ENCODE results near the gene ARHGAP32.

The ARHGAP32 gene

DNA sequence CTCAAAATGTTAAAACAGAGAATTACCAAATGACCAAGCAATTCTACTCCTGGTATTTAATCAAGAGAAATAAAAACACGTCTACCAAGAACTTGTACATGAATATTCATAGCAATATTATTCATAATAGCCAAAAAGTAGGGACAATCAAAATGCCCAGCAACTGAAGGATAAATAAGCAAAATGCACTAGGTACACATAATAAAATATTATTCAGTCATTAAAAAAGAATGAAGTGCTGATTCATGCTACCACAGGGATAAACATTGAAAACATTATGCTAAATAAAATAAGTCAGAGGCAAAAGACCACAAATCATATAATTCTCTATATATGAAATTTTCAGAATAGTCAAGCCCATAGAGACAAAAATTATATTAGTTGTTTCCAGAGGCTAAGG lies 24.8 kb downstream of the ARHGAP32 start:
- TF ChIP-seq SIN3A (IDR thresholded peaks at IDR 0.05; ENCODE audit: borderline replicate concordance, insufficient read depth, low read length) = no peak
- TF ChIP-seq POLR2AphosphoS5 (IDR thresholded peaks at IDR 0.05; ENCODE audit: low read depth, low read length) = no peak
- TF ChIP-seq, protein P1, sequence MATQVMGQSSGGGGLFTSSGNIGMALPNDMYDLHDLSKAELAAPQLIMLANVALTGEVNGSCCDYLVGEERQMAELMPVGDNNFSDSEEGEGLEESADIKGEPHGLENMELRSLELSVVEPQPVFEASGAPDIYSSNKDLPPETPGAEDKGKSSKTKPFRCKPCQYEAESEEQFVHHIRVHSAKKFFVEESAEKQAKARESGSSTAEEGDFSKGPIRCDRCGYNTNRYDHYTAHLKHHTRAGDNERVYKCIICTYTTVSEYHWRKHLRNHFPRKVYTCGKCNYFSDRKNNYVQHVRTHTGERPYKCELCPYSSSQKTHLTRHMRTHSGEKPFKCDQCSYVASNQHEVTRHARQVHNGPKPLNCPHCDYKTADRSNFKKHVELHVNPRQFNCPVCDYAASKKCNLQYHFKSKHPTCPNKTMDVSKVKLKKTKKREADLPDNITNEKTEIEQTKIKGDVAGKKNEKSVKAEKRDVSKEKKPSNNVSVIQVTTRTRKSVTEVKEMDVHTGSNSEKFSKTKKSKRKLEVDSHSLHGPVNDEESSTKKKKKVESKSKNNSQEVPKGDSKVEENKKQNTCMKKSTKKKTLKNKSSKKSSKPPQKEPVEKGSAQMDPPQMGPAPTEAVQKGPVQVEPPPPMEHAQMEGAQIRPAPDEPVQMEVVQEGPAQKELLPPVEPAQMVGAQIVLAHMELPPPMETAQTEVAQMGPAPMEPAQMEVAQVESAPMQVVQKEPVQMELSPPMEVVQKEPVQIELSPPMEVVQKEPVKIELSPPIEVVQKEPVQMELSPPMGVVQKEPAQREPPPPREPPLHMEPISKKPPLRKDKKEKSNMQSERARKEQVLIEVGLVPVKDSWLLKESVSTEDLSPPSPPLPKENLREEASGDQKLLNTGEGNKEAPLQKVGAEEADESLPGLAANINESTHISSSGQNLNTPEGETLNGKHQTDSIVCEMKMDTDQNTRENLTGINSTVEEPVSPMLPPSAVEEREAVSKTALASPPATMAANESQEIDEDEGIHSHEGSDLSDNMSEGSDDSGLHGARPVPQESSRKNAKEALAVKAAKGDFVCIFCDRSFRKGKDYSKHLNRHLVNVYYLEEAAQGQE (IDR thresholded peaks at IDR 0.05; ENCODE audit: insufficient read depth in 1 of 2, low read depth in 2 of 2, low read length in 2 of 2) = no peak
- no peak for TF ChIP-seq FOXP2 (optimal IDR thresholded peaks at IDR 0.05; ENCODE audit: borderline replicate concordance, extremely low read depth, extremely low read length, insufficient read depth)
- TF ChIP-seq TAF1 (IDR thresholded peaks at IDR 0.05; ENCODE audit: borderline replicate concordance, insufficient read depth, low read length) = no peak

DNA sequence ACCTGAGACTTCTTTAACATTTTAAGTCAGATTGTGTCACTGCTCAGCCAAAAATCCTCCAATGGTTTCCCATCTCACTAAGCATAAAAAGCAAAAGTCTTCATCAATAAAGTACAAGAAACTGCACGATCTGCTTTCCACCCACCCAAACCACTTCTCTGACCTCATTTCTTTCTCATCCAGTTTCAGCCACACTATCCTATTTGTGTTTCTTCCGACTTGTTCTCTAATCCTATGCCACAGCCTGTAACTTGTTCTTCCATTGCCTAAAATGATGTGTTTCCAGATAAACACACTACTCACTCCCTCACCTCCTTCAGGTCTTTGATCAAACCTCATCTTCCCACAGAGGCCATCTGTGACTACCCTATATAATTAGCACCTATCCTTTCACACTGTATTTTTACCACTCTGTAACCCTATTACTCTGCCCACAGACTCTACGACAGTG lies 28.4 kb downstream of the ARHGAP32 start:
- no peak for TF ChIP-seq POLR2AphosphoS5 (IDR thresholded peaks at IDR 0.05; ENCODE audit: low read depth, low read length)
- TF ChIP-seq, protein P1 (IDR thresholded peaks at IDR 0.05; ENCODE audit: insufficient read depth in 1 of 2, low read depth in 2 of 2, low read length in 2 of 2) = no peak
- no peak for TF ChIP-seq FOXP2 (optimal IDR thresholded peaks at IDR 0.05; ENCODE audit: borderline replicate concordance, extremely low read depth, extremely low read length, insufficient read depth)
- no peak for TF ChIP-seq SIN3A (IDR thresholded peaks at IDR 0.05; ENCODE audit: borderline replicate concordance, insufficient read depth, low read length)
- no peak for TF ChIP-seq TAF1 (IDR thresholded peaks at IDR 0.05; ENCODE audit: borderline replicate concordance, insufficient read depth, low read length)

DNA sequence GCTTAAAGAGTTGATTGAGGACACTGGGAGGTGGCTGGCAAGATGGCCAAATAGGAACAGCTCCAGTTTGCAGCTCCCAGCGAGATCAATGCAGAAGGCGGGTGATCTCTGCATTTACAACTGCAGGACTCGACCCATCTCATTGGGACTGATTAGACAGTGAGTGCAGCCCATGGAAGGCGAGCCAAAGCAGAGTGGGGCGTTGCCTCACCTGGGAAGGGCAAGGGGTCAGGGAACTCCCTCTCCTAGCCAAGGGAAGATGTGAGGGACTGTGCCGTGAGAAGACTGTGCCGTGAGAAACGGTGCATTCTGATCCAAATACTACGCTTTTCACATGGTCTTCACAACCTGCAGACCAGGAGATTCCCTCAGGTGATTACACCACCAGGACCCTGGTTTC lies 36.4 kb downstream of the ARHGAP32 start:
- TF ChIP-seq, protein P1 (IDR thresholded peaks at IDR 0.05; ENCODE audit: insufficient read depth in 1 of 2, low read depth in 2 of 2, low read length in 2 of 2) = no peak
- TF ChIP-seq TAF1 (IDR thresholded peaks at IDR 0.05; ENCODE audit: borderline replicate concordance, insufficient read depth, low read length) (no peak), POLR2AphosphoS5 (IDR thresholded peaks at IDR 0.05; ENCODE audit: low read depth, low read length) (no peak), SIN3A (IDR thresholded peaks at IDR 0.05; ENCODE audit: borderline replicate concordance, insufficient read depth, low read length) (no peak), FOXP2 (optimal IDR thresholded peaks at IDR 0.05; ENCODE audit: borderline replicate concordance, extremely low read depth, extremely low read length, insufficient read depth) (no peak)

DNA sequence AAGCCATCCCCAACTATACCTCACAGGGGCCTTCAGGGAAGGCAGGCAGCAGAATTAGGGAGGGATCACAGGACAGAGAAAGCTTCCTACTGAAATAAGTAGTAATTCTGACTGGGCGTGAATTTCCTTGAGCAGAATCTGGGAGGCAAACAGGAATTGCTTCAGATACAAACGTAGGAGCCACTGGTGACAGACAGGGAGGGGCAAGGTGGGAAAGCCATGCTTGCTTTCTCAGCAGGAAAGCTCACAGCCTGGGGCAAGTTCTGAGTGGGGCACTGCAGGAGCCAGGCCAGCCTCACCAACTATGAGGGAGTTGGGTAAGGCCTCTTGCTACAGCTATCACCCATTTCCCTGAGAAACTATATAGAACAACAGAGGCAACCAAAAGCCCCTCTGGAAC lies 43.6 kb downstream of the ARHGAP32 start:
- no peak for TF ChIP-seq POLR2AphosphoS5 (IDR thresholded peaks at IDR 0.05; ENCODE audit: low read depth, low read length)
- no peak for TF ChIP-seq TAF1 (IDR thresholded peaks at IDR 0.05; ENCODE audit: borderline replicate concordance, insufficient read depth, low read length)
- no peak for TF ChIP-seq SIN3A (IDR thresholded peaks at IDR 0.05; ENCODE audit: borderline replicate concordance, insufficient read depth, low read length)
- TF ChIP-seq FOXP2 (optimal IDR thresholded peaks at IDR 0.05; ENCODE audit: borderline replicate concordance, extremely low read depth, extremely low read length, insufficient read depth) = no peak
- TF ChIP-seq, protein P1 (IDR thresholded peaks at IDR 0.05; ENCODE audit: insufficient read depth in 1 of 2, low read depth in 2 of 2, low read length in 2 of 2) = no peak

DNA sequence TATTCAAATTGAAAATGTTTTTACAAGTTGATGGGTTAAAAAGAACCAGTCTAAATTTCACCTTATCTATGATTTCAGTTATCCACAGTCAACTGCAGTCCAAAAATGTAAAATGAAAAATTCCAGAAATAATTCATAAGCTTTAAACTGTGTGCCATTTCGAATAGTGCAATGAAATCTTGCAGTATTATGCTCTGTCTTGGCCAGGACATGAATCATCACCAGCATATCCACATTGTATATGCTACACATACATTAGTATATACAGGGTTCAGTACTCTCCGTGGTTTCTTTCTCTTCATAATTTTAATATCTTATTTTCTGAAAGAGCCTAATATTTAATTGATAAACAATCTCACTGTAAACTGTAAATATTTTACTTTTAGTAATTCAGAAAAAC lies 45.9 kb downstream of the ARHGAP32 start:
- TF ChIP-seq, protein P1 (IDR thresholded peaks at IDR 0.05; ENCODE audit: insufficient read depth in 1 of 2, low read depth in 2 of 2, low read length in 2 of 2) = no peak
- TF ChIP-seq POLR2AphosphoS5 (IDR thresholded peaks at IDR 0.05; ENCODE audit: low read depth, low read length) = no peak

All from PFSK-1 (cell line).